ENCODE data around the gene MFNG.

MFNG gene

DNA sequence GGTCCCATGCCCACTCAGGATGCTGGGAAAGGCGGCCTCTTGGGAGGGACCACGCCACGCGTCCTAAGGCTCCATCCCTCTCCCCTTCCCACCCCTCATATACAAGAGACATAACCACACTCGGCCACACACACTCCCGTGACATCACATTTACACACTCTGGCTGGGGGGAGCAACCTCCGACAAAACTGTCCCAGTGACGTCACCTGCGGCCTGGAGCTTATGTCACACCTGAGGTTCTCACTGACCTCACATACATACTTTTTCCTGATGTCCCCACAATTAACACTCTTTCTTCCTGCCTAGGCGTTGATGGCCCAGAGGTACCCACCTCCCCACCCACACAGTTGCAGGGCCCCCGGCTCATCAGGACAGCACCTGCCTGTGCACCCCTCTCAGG lies 60.8 kb downstream of the MFNG start:
- DNase-seq (ENCODE audit: low read depth) = no peak

DNA sequence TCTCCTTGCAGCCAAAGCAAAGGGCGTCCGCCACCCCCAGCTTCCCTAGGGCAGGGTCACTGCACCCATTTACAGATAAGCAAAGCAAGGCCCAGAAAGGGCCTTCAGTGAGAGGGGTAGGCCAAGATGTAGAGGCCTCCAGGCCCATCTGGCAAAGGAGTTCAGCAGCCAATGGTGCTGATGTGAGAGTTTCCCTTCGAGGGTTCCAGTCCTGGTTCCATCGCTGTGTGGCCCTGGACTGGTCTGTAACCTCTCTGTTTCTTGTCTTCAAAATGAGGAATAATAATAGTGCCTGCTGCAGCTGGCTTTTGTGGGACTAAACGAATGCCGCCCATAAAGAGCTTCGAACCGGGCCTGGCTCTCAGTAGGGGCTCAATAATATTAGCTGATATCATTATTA lies 62.9 kb downstream of the MFNG start:
- no peak for DNase-seq (ENCODE audit: low read depth)

DNA sequence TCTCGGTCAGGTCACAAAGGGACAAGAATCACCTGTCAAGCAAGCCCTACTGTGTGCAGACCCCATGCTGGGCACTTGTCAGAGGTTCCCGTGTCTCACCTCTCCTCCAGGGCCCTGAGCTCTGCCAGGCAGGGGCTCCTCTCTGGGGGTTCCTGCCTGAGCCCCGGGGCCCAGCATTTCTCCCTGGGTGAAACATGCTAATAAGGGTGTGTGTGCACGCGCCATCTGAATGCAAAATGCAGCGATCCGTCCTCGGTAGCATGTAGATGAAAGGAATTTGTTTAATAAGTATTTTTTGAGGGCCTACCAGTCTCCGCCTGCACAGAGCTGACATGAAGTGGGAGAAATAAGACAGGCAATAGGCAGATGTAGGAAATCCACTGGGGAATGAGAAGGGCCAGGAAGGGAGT lies 64.7 kb downstream of the MFNG start:
- DNase-seq (ENCODE audit: low read depth) = no peak

DNA sequence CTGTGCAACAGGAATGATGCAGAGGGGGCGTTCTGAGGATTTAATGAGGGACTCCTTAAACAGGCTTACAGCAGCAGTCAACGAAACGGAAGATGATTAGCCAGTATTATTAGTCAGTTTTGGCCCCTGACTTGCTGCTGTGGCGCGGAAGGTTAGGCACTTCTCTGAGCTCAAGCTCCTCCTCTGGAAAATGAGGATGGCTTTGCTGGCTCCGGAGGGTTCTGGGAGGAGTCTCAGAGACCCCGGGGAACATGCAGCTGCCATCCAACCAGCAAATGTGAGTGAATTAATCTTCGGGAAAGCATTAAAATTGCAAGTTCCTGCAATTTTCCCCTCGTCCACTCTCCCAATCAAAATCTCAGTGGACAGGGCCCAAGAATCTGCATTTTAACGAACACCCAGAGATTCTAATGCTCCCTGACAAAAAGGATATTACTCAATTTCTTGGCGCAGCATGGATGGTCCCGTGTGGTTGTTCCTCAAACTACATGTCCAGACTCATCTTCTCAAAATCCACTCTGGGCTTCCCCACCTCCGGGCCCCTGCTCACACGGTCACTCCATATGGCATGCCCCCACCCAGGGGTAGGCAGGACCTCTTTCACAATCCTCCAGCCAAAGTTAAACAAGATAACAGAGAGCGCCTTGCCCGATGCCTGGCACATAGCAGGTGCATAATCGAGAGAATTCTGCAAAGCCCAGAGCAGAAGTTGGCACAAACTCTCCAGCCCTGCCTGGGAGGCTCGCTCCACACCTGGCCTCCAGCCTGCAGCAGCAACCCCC lies 65.3 kb downstream of the MFNG start:
- no peak for DNase-seq (ENCODE audit: low read depth)

DNA sequence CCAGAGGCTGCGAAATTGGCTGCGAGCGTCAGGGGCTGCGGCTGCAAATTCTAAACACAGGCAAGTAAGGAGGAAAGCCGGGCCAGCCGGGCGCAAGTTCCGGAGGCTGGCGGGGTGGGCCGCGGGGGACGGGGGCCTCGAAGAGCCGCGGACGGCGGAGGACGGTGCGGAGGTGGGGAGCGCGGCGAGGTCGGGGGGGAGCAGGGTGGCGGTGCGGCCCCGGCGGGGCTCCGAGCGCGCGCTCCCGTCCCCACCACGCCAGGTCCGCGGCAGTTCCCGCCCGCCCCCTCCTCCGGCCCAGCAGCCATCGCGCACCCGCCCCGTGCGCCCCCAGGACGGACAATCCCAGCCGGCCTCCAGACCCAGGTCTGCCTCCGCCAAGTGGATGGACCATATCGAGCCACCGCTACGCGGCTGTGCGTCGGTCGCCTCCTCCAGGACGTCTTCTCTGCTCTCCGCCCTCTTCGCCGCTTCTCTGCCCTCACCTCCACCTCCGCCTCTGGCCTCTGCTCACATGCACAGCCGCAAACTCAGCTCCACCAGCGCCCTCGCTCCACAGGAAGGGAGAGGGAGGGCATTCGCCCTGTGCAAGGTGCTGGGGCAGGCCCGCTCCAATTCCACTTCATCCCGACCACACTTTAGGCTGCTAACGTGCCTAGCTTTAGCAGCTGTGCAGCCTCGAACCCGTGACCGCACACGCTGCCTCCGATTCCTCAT lies 66.1 kb downstream of the MFNG start:
- no peak for DNase-seq (ENCODE audit: low read depth)

DNA sequence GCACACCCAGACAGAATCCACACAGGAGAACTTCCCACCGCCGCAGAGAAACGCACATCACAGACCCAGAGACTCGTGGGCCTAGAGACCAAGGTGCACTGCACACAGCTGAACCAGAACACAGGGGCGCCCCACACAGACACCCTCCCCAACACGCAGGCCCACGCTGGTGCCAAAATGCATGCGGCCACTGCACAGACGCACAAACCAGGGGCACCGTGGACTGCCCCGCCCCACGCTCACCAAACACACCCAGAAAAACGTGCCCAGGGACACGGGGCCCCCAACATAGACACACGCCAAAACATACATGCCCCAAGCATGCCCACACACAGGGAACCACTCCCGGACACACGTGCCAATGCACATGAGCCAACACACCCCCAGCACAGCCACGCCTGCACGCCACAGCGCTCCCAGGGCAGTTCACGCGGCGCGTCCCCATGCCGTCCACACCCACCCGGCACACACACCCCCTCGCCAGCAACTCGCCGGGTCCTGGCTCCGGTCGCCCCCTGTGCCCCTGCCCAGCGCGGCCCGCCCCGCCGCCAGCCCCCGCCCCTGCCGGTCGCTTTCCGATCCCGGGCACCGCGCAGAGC lies 66.7 kb downstream of the MFNG start:
- no peak for DNase-seq (ENCODE audit: low read depth)

All from HS-5 (cell line).